Liver (tissue), 9 donors: ENCODE data around the gene TACSTD2. TPM values are rescaled to one million over a fixed set of nuclear protein-coding genes. Genes with fewer than 3 reads are reported as not detected.
"Not testable (repeated sequence)": the region's sequence is repeated elsewhere in the genome, so short reads cannot be mapped to it uniquely, and the experiment has no call there.

Experiments used
- DNase-seq: peaks from one replicate; pipeline ENCODE4 v3.0.0-alpha.2; 2017; ENCODE audit warnings: low spot score
- H3K27ac ChIP-seq, 2 donors: one replicate each; pipeline ENCODE4 v1.7.0; 2013; ENCODE audit warnings: inconsistent platforms in 2 of 2, low read length in 2 of 2, control low read depth in 1 of 2, low read depth in 1 of 2, mild to moderate bottlenecking in 1 of 2
- H3K27me3 ChIP-seq, 4 donors: one replicate each; pipeline versions ENCODE4 v1.6.1 to v1.7.0; 2013; ENCODE audit warnings: low read length in 3 of 4, inconsistent platforms in 1 of 4, mild to moderate bottlenecking in 1 of 4, moderate library complexity in 1 of 4; ENCODE audit not compliant: control insufficient read depth in 4 of 4, insufficient read depth in 4 of 4
- H3K36me3 ChIP-seq, 4 donors: one replicate each; pipeline versions ENCODE4 v1.6.1 to v1.7.0; 2013; ENCODE audit warnings: low read length in 3 of 4, mild to moderate bottlenecking in 3 of 4, low read depth in 1 of 4, moderate library complexity in 1 of 4; ENCODE audit not compliant: control insufficient read depth in 4 of 4, insufficient read depth in 3 of 4
- H3K4me1 ChIP-seq, 4 donors: one replicate each; pipeline versions ENCODE4 v1.6.1 to v1.7.0; 2013; ENCODE audit warnings: low read length in 3 of 4, mild to moderate bottlenecking in 3 of 4, moderate library complexity in 1 of 4; ENCODE audit not compliant: control insufficient read depth in 4 of 4, insufficient read depth in 4 of 4
- H3K4me3 ChIP-seq, 3 donors: one replicate each; pipeline versions ENCODE4 v1.6.1 to v1.7.0; 2013; ENCODE audit warnings: low read length in 3 of 3, control low read depth in 1 of 3, low read depth in 1 of 3, mild to moderate bottlenecking in 1 of 3
- H3K9ac ChIP-seq, 2 donors: one replicate each; pipeline ENCODE4 v1.7.0; 2013; ENCODE audit warnings: low read length in 2 of 2, mild to moderate bottlenecking in 2 of 2, moderate library complexity in 2 of 2, control low read depth in 1 of 2, low read depth in 1 of 2
- H3K9me3 ChIP-seq, 4 donors: one replicate each; pipeline versions ENCODE4 v1.6.1 to v1.7.0; 2013; ENCODE audit warnings: low read length in 3 of 4; ENCODE audit not compliant: control insufficient read depth in 4 of 4
- EGR1 ChIP-seq, 2 donors: IDR thresholded peaks; 2 replicates each; pipeline ENCODE4 v1.6.1; 2016 to 2018; ENCODE audit warnings: antibody characterized with exemption in 2 of 2, low read depth in 2 of 2
- FOXA1 ChIP-seq: IDR thresholded peaks from 2 replicates; pipeline ENCODE4 v1.6.1; 2016; ENCODE audit warnings: antibody characterized with exemption
- FOXA2 ChIP-seq: IDR thresholded peaks from 2 replicates; pipeline ENCODE4 v1.6.1; 2016; ENCODE audit warnings: antibody characterized with exemption
- GABPA ChIP-seq, 2 donors: IDR thresholded peaks in 1 of 2; conservative IDR thresholded peaks in 1 of 2; 2 replicates each; pipeline ENCODE4 v1.6.1; 2016; ENCODE audit warnings: antibody characterized with exemption in 2 of 2, mild to moderate bottlenecking in 1 of 2, moderate library complexity in 1 of 2
- HNF4A ChIP-seq, 2 donors: conservative IDR thresholded peaks; 2 replicates each; pipeline ENCODE4 v1.6.1; 2016; ENCODE audit warnings: antibody characterized with exemption in 2 of 2, mild to moderate bottlenecking in 2 of 2
- HNF4G ChIP-seq: IDR thresholded peaks from 2 replicates; pipeline ENCODE4 v1.6.1; 2016; ENCODE audit warnings: antibody characterized with exemption
- JUND ChIP-seq, 2 donors: IDR thresholded peaks; 2 replicates each; pipeline ENCODE4 v1.6.1; 2016; ENCODE audit warnings: antibody characterized with exemption in 2 of 2
- NR2F2 ChIP-seq: IDR thresholded peaks from 2 replicates; pipeline ENCODE4 v1.6.1; 2016; ENCODE audit warnings: antibody characterized with exemption
- RAD21 ChIP-seq, 2 donors: IDR thresholded peaks; 2 replicates each; pipeline ENCODE4 v1.6.1; 2016; ENCODE audit warnings: antibody characterized with exemption in 2 of 2, mild to moderate bottlenecking in 2 of 2
- RXRA ChIP-seq, 2 donors: IDR thresholded peaks; 2 replicates each; pipeline ENCODE4 v1.6.1; 2017 to 2018; ENCODE audit warnings: antibody characterized with exemption in 2 of 2, mild to moderate bottlenecking in 1 of 2
- SP1 ChIP-seq: IDR thresholded peaks from 2 replicates; pipeline ENCODE4 v1.6.1; 2018; ENCODE audit warnings: antibody characterized with exemption, mild to moderate bottlenecking
- TAF1 ChIP-seq: conservative IDR thresholded peaks from 2 replicates; pipeline ENCODE4 v1.6.1; 2016; ENCODE audit warnings: antibody characterized with exemption, mild to moderate bottlenecking
- YY1 ChIP-seq: IDR thresholded peaks from 2 replicates; pipeline ENCODE4 v1.6.1; 2016; ENCODE audit warnings: antibody characterized with exemption, mild to moderate bottlenecking
- WGBS: extraction: QIAGEN DNeasy Blood & Tissue Kit; methylation state at CpG from one replicate; pipeline ENCODE4 v1.1.7; 2013; 5-methylcytosine and 5-hydroxymethylcytosine counted together
- polyA plus RNA-seq, 2 donors: library from polyadenylated mRNA; stranded (reverse) in 1 of 2; unstranded in 1 of 2; fragments of 200-250 nt in 1 of 2; fragments of >200 nt in 1 of 2; fragmentation: Nextera tagmentation in 1 of 2; extraction: Ambion mirVana in 1 of 2; gene quantifications; one replicate each; pipeline versions ENCODE4 v1.2.1 to v1.2.3, GENCODE V29; 2013 to 2015
- total RNA-seq, 2 donors: library from RNA; depleted of rRNA; stranded (reverse); fragments of >200 nt; gene quantifications; one replicate each; pipeline ENCODE4 v1.2.3, GENCODE V29; 2014
- TF ChIP-seq, protein P1 (sequence below): IDR thresholded peaks from 2 replicates; pipeline ENCODE4 v1.6.1; 2016; ENCODE audit warnings: antibody characterized with exemption, mild to moderate bottlenecking
- TF ChIP-seq, protein P2 (sequence below): IDR thresholded peaks from 2 replicates; pipeline ENCODE4 v1.6.1; 2016; ENCODE audit warnings: antibody characterized with exemption
- TF ChIP-seq, protein P3 (sequence below): IDR thresholded peaks from 2 replicates; pipeline ENCODE4 v1.6.1; 2016; ENCODE audit warnings: antibody characterized with exemption
- TF ChIP-seq, protein P4 (sequence below): IDR thresholded peaks from 2 replicates; pipeline ENCODE4 v1.6.1; 2016; ENCODE audit warnings: antibody characterized with exemption
- TF ChIP-seq, protein P5 (sequence below): fragments of 150-350 bp; IDR thresholded peaks from 2 replicates; pipeline ENCODE4 v1.5.1; 2017; ENCODE audit warnings: improper control_type of control experiment, low read depth, low read length; ENCODE audit not compliant: missing input control
- donor health status: healthy.
- donor health status: healthy.
- donor health status: healthy.
- donor health status: healthy.
- donor health status: healthy.

The TACSTD2 gene
- total and polyA plus RNA-seq, 4 donors, result 0.61 to 1.5 (median 1.1) TPM

DNA sequence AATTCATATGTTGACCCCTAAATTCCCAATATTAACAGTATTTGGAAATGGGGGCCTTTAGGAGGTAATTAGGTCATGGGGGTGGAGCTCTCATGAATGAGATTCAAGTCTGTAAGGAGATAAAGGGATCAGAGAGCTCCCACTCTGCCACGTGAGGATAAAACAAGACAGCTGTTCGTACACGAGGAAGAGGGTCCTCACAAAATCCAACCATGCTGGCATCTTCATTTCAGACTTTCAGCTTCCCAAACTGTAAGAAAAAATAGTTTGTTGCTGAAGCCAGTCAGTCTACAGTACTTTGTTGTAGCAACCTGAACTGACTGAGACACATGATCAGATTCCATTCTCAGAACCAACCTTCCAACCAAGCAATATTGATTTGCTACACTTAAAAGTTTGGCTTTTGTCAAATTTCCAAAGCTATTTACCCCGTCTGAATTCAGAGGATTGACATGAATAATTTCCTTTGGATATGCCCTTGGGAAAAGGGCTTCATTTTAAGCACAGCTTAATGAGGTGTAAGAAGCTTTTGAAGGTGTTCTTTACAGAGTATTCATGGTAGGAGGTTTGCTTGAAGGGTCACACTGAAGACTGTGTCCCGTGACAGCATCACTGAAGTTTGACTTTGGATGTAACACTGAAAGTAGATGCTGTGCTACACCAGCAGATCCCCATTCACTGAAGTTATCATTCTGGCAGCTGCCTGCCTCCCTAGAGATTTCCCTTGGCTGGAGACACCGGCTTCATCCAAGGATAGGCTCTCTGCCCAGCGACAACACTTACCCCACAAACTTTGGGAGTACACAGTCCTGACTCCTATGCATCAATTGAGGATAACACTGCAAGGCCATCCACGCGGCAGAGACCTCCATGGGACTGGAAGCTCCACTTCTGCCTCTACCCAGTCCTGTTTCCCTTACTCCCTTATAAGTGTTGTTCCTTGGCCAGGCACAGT is 25.6 kb downstream of the TACSTD2 start:
- 71% methylated on average over 9 of the region's 9 CpGs for WGBS
- H3K36me3 ChIP-seq, result no peaks in the 10 kb centered on the region
- TF ChIP-seq, protein P1, sequence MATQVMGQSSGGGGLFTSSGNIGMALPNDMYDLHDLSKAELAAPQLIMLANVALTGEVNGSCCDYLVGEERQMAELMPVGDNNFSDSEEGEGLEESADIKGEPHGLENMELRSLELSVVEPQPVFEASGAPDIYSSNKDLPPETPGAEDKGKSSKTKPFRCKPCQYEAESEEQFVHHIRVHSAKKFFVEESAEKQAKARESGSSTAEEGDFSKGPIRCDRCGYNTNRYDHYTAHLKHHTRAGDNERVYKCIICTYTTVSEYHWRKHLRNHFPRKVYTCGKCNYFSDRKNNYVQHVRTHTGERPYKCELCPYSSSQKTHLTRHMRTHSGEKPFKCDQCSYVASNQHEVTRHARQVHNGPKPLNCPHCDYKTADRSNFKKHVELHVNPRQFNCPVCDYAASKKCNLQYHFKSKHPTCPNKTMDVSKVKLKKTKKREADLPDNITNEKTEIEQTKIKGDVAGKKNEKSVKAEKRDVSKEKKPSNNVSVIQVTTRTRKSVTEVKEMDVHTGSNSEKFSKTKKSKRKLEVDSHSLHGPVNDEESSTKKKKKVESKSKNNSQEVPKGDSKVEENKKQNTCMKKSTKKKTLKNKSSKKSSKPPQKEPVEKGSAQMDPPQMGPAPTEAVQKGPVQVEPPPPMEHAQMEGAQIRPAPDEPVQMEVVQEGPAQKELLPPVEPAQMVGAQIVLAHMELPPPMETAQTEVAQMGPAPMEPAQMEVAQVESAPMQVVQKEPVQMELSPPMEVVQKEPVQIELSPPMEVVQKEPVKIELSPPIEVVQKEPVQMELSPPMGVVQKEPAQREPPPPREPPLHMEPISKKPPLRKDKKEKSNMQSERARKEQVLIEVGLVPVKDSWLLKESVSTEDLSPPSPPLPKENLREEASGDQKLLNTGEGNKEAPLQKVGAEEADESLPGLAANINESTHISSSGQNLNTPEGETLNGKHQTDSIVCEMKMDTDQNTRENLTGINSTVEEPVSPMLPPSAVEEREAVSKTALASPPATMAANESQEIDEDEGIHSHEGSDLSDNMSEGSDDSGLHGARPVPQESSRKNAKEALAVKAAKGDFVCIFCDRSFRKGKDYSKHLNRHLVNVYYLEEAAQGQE, result no peak
- TF ChIP-seq RAD21 (IDR thresholded peaks at IDR 0.05) (no peak), JUND (IDR thresholded peaks at IDR 0.05) (no peak), FOXA1 (no peak), NR2F2 (no peak), HNF4A (conservative IDR thresholded peaks at IDR 0.05) (no peak), TAF1 (no peak), GABPA (IDR thresholded peaks at IDR 0.05 in 1 of 2, conservative IDR thresholded peaks at IDR 0.05 in 1 of 2) (no peak), RXRA (IDR thresholded peaks at IDR 0.05) (no peak), SP1 (no peak), FOXA2 (no peak), EGR1 (IDR thresholded peaks at IDR 0.05; ENCODE audit: low read depth in 2 of 2) (no peak), YY1 (no peak), HNF4G (no peak)
- TF ChIP-seq, protein P2, sequence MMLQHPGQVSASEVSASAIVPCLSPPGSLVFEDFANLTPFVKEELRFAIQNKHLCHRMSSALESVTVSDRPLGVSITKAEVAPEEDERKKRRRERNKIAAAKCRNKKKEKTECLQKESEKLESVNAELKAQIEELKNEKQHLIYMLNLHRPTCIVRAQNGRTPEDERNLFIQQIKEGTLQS, result no peak
- TF ChIP-seq, protein P3, sequence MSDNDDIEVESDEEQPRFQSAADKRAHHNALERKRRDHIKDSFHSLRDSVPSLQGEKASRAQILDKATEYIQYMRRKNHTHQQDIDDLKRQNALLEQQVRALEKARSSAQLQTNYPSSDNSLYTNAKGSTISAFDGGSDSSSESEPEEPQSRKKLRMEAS, result no peak
- TF ChIP-seq, protein P4, sequence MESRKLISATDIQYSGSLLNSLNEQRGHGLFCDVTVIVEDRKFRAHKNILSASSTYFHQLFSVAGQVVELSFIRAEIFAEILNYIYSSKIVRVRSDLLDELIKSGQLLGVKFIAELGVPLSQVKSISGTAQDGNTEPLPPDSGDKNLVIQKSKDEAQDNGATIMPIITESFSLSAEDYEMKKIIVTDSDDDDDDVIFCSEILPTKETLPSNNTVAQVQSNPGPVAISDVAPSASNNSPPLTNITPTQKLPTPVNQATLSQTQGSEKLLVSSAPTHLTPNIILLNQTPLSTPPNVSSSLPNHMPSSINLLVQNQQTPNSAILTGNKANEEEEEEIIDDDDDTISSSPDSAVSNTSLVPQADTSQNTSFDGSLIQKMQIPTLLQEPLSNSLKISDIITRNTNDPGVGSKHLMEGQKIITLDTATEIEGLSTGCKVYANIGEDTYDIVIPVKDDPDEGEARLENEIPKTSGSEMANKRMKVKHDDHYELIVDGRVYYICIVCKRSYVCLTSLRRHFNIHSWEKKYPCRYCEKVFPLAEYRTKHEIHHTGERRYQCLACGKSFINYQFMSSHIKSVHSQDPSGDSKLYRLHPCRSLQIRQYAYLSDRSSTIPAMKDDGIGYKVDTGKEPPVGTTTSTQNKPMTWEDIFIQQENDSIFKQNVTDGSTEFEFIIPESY, result no peak
- TF ChIP-seq, protein P5, sequence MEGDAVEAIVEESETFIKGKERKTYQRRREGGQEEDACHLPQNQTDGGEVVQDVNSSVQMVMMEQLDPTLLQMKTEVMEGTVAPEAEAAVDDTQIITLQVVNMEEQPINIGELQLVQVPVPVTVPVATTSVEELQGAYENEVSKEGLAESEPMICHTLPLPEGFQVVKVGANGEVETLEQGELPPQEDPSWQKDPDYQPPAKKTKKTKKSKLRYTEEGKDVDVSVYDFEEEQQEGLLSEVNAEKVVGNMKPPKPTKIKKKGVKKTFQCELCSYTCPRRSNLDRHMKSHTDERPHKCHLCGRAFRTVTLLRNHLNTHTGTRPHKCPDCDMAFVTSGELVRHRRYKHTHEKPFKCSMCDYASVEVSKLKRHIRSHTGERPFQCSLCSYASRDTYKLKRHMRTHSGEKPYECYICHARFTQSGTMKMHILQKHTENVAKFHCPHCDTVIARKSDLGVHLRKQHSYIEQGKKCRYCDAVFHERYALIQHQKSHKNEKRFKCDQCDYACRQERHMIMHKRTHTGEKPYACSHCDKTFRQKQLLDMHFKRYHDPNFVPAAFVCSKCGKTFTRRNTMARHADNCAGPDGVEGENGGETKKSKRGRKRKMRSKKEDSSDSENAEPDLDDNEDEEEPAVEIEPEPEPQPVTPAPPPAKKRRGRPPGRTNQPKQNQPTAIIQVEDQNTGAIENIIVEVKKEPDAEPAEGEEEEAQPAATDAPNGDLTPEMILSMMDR, result no peak
- DNase-seq, result no peak
- H3K27me3 ChIP-seq, result no peaks in the 10 kb centered on the region
- H3K4me1 ChIP-seq, result no peaks in the 10 kb centered on the region
- H3K4me3 ChIP-seq, result no peak overlapping the region
- H3K27ac ChIP-seq, result no peak overlapping the region
- no peak overlapping the region for H3K9ac ChIP-seq
- no peaks in the 10 kb centered on the region for H3K9me3 ChIP-seq

DNA sequence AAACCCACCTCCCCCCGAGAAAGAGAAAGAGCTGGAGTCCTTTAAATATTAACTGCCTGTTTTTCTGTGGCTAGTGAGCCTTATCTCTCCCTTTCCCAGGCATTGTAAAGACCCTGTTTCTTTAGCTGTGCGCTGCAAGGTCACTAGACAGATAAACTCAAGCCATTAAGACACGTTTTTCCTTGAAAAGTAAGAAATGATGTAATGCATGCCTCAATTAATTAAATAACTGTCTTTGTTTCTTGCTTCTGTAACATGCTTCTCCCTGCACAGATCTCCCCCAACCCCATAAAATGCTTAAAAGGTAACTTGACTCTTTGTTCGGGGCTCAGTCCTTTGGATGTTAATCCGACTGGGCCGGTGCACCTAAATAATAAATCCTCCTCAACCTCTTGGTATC is 27.8 kb downstream of the TACSTD2 start:
- H3K4me3 ChIP-seq, H3K9me3 ChIP-seq, H3K4me1 ChIP-seq, H3K27me3 ChIP-seq, H3K27ac ChIP-seq, DNase-seq, H3K9ac ChIP-seq, H3K36me3 ChIP-seq: not testable (repeated sequence)
- WGBS, result 60% methylated on average over 6 of the region's 6 CpGs
